ENCODE results near the gene LIM2.

LIM2 gene

DNA sequence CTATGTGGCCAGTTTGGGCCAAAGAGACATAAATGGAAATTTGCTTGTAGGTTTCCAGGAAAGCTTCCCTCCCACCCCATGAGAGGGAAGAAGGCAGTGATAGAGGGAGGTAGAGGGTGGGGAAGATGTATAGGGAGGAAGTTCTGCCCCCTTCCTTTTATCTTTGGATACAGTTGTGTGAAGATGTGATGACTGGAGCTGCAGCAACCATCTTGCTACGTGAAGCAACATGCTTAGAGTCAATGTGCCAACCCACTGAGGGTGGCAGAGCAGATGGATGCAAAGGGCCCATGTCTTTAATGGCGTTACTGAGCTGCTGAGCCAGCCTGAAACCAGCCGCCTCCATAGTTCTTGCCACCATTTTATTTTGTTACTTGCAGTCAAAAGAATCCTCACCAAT is 56.6 kb downstream of the LIM2 start:
- no peak for DNase-seq (ENCODE audit: low read depth)
- no peak overlapping the region for H3K4me3 ChIP-seq (ENCODE audit: low read depth, low read length)
- TF ChIP-seq, protein P1, sequence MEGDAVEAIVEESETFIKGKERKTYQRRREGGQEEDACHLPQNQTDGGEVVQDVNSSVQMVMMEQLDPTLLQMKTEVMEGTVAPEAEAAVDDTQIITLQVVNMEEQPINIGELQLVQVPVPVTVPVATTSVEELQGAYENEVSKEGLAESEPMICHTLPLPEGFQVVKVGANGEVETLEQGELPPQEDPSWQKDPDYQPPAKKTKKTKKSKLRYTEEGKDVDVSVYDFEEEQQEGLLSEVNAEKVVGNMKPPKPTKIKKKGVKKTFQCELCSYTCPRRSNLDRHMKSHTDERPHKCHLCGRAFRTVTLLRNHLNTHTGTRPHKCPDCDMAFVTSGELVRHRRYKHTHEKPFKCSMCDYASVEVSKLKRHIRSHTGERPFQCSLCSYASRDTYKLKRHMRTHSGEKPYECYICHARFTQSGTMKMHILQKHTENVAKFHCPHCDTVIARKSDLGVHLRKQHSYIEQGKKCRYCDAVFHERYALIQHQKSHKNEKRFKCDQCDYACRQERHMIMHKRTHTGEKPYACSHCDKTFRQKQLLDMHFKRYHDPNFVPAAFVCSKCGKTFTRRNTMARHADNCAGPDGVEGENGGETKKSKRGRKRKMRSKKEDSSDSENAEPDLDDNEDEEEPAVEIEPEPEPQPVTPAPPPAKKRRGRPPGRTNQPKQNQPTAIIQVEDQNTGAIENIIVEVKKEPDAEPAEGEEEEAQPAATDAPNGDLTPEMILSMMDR (conservative IDR thresholded peaks at IDR 0.05; ENCODE audit: low read depth, low read length) = no peak

DNA sequence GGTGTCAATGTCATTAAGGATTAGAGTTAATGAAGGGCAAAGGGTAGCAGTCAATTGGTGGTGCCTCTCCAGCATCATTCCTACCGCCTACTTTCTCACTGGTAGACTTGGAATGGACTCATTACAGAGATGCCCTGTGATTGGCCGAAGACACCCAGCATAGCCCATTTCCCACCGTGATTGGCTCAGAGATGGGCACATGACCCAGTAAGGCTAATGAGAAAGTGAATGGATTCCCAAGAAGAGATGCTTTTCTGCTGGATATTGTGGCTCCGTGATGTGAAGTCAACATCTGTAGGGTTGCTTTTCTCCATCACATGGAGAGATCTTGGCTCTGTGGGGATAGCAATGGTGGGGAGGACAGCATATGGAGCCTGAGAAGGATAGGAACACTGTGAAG is 57.4 kb downstream of the LIM2 start:
- no peak overlapping the region for H3K4me3 ChIP-seq (ENCODE audit: low read depth, low read length)
- DNase-seq (ENCODE audit: low read depth) = no peak
- TF ChIP-seq, protein P1 (conservative IDR thresholded peaks at IDR 0.05; ENCODE audit: low read depth, low read length) = no peak

All from choroid plexus epithelial cell (primary cell).